Parathyroid adenoma (tissue), 2 donors: ENCODE results near the gene ETF1.

ENCODE experiments used
- H2AFZ ChIP-seq: fragments of 300-600 bp; sonication (generic); one replicate; pipeline ENCODE4 v1.7.0; 2017; ENCODE audit warnings: antibody characterized with exemption, mild to moderate bottlenecking
- H3K27ac ChIP-seq: fragments of 300-600 bp; sonication (generic); one replicate; pipeline ENCODE4 v1.7.0; 2017
- H3K27me3 ChIP-seq: fragments of 300-600 bp; sonication (generic); one replicate; pipeline ENCODE4 v1.7.0; 2017; ENCODE audit warnings: low read length; ENCODE audit not compliant: control insufficient read depth, insufficient read depth
- H3K36me3 ChIP-seq: fragments of 300-600 bp; sonication (generic); one replicate; pipeline ENCODE4 v1.7.0; 2017; ENCODE audit warnings: low read length; ENCODE audit not compliant: control insufficient read depth, insufficient read depth
- H3K4me1 ChIP-seq: fragments of 300-600 bp; sonication (generic); one replicate; pipeline ENCODE4 v1.7.0; 2017; ENCODE audit warnings: control low read depth
- H3K4me2 ChIP-seq: fragments of 300-600 bp; sonication (generic); one replicate; pipeline ENCODE4 v1.7.0; 2017; ENCODE audit warnings: low read length
- H3K4me3 ChIP-seq: fragments of 300-600 bp; sonication (generic); one replicate; pipeline ENCODE4 v1.7.0; 2017; ENCODE audit warnings: low read depth, low read length
- H3K79me2 ChIP-seq: fragments of 300-600 bp; sonication (generic); one replicate; pipeline ENCODE4 v1.7.0; 2017; ENCODE audit warnings: control low read depth
- H3K9ac ChIP-seq: fragments of 300-600 bp; sonication (generic); one replicate; pipeline ENCODE4 v1.7.0; 2017; ENCODE audit warnings: mild to moderate bottlenecking
- H3K9me3 ChIP-seq: fragments of 300-600 bp; sonication (generic); one replicate; pipeline ENCODE4 v1.7.0; 2017; ENCODE audit warnings: low read length; ENCODE audit not compliant: control insufficient read depth
- CTCF ChIP-seq: fragments of 300-600 bp; sonication (generic); IDR thresholded peaks from one replicate; pipeline ENCODE4 v1.7.0; 2017; ENCODE audit warnings: antibody characterized with exemption, mild to moderate bottlenecking
- donor health status: primary hyperparathyroidism.

Gene ETF1

GRCh38 chr5:138549414-138549813 lies 6.4 kb upstream of the ETF1 start:
- peaks cover 46% of the 10 kb centered on the region for H3K79me2 ChIP-seq
- TF ChIP-seq CTCF, result no peak

GRCh38 chr5:138545919-138546562 lies 3.0 kb upstream of the ETF1 start:
- Histone ChIP-seq H3K27me3 (no peaks in the 10 kb centered on the region), H3K36me3 (no peaks in the 10 kb centered on the region), H2AFZ (no peak overlapping the region), H3K9ac (no peak overlapping the region), H3K27ac (no peak overlapping the region), H3K4me1 (peaks cover 5% of the 10 kb centered on the region), H3K9me3 (no peaks in the 10 kb centered on the region), H3K4me3 (no peak overlapping the region), H3K79me2 (peaks cover 74% of the 10 kb centered on the region), H3K4me2 (no peak overlapping the region)
- no peak for TF ChIP-seq CTCF

More at GRCh38 chr5:138549414-138549813, 6.4 kb upstream of the ETF1 start:
- H3K27ac ChIP-seq, result no peak overlapping the region
- no peak overlapping the region for H3K4me2 ChIP-seq
- H3K9ac ChIP-seq, result no peak overlapping the region
- H3K9me3 ChIP-seq, result no peaks in the 10 kb centered on the region
- H3K36me3 ChIP-seq, result no peaks in the 10 kb centered on the region
- H3K27me3 ChIP-seq, result no peaks in the 10 kb centered on the region
- peaks cover 8% of the 10 kb centered on the region for H3K4me1 ChIP-seq
- no peak overlapping the region for H2AFZ ChIP-seq
- H3K4me3 ChIP-seq, result no peak overlapping the region

- peak overlapping the region; percentile 98 for H3K27ac ChIP-seq
- peak overlapping the region; percentile 93 for H2AFZ ChIP-seq
- H3K9me3 ChIP-seq, result no peaks in the 10 kb centered on the region
- peak overlapping the region; percentile 97 for H3K4me3 ChIP-seq
- peak overlapping the region; percentile 76 for H3K4me2 ChIP-seq
- H3K79me2 ChIP-seq, result peaks cover 80% of the 10 kb centered on the region
- peaks cover 5% of the 10 kb centered on the region for H3K4me1 ChIP-seq
- no peak overlapping the region for H3K9ac ChIP-seq
- no peaks in the 10 kb centered on the region for H3K36me3 ChIP-seq
- no peaks in the 10 kb centered on the region for H3K27me3 ChIP-seq
- TF ChIP-seq CTCF, result no peak
These were observed 1.4 kb upstream of the ETF1 start for GRCh38 chr5:138544181-138545134.

GRCh38 chr5:138543730-138544104 lies 681 bp upstream of the ETF1 start:
- peaks cover 5% of the 10 kb centered on the region for H3K4me1 ChIP-seq
- peaks cover 74% of the 10 kb centered on the region for H3K79me2 ChIP-seq
- no peak for TF ChIP-seq CTCF
- H3K36me3 ChIP-seq, result no peaks in the 10 kb centered on the region
- no peaks in the 10 kb centered on the region for H3K9me3 ChIP-seq
- H3K4me2 ChIP-seq, result peak overlapping the region; percentile 76
- peak overlapping the region; percentile 93 for H2AFZ ChIP-seq
- peak overlapping the region; percentile 86 for H3K9ac ChIP-seq
- H3K27me3 ChIP-seq, result no peaks in the 10 kb centered on the region
- peak overlapping the region; percentile 97 for H3K4me3 ChIP-seq
- H3K27ac ChIP-seq, result peak overlapping the region; percentile 98
